MCF 10A (cell line): Measurements from ENCODE around the gene CCDC158. TPM values are rescaled to one million over a fixed set of nuclear protein-coding genes. Genes with fewer than 3 reads are reported as not detected.

Experiments used
- BruUV-seq: library from RNA; stranded (reverse); fragments of 400-500 nt; replicated peaks from 2 replicates; lab custom pipeline; 2021; lab: Mats Ljungman, UMichigan
- CTCF ChIA-PET: fragments of 300-600 bp; sonication (Branson Sonifier 250); formaldehyde crosslinking; extraction: SDS; loops from one replicate; lab custom pipeline; 2021; ENCODE audit warnings: antibody characterized with exemption, inconsistent platforms; lab: Yijun Ruan, JAX
- POLR2A ChIA-PET: fragments of 300-600, 350-650 bp; sonication (Branson Sonifier 250); formaldehyde crosslinking; extraction: SDS; loops from one replicate; lab custom pipeline; 2020; ENCODE audit warnings: antibody characterized with exemption, inconsistent platforms; lab: Yijun Ruan, JAX
- DNase-seq: peaks from one replicate; pipeline ENCODE4 v3.0.0-alpha.2; 2018; ENCODE audit not compliant: unreplicated experiment
- H3K27ac Mint-ChIP-seq: one replicate; pipeline ENCODE4 v1.8.0; 2022; ENCODE audit warnings: mild to moderate bottlenecking, low read depth, mixed read lengths; ENCODE audit not compliant: unreplicated experiment
- H3K27me3 Mint-ChIP-seq: one replicate; pipeline ENCODE4 v1.8.0; 2022; ENCODE audit warnings: mixed read lengths; ENCODE audit not compliant: insufficient read depth, unreplicated experiment
- H3K36me3 Mint-ChIP-seq: one replicate; pipeline ENCODE4 v1.8.0; 2022; ENCODE audit warnings: mild to moderate bottlenecking, moderate library complexity, mixed read lengths; ENCODE audit not compliant: insufficient read depth, unreplicated experiment
- H3K4me1 Mint-ChIP-seq: one replicate; pipeline ENCODE4 v1.8.0; 2022; ENCODE audit warnings: mixed read lengths; ENCODE audit not compliant: insufficient read depth, unreplicated experiment
- H3K4me3 Mint-ChIP-seq: one replicate; pipeline ENCODE4 v1.8.0; 2022; ENCODE audit warnings: mild to moderate bottlenecking, moderate library complexity, mixed read lengths; ENCODE audit not compliant: unreplicated experiment
- H3K9me3 Mint-ChIP-seq: one replicate; pipeline ENCODE4 v1.8.0; 2022; ENCODE audit warnings: mixed read lengths; ENCODE audit not compliant: unreplicated experiment
- intact Hi-C: fragments of 100-400 bp; cut with micrococcal nuclease; formaldehyde crosslinking; loops from 2 replicates; pipeline ENCODE4 v1.14.1; 2022
- total RNA-seq: library from RNA; stranded (reverse); gene quantifications from 2 replicates; pipeline ENCODE4 v1.2.3, GENCODE V29; 2022
- TF ChIP-seq, protein P1 (sequence below): fragments of 200-600 bp; IDR thresholded peaks from one replicate; pipeline ENCODE4 v1.8.0; 2022; ENCODE audit warnings: antibody characterized with exemption, mild to moderate bottlenecking; ENCODE audit not compliant: unreplicated experiment

CCDC158 gene
- total RNA-seq, 1 experiment from 2014 or later = not detected

DNA sequence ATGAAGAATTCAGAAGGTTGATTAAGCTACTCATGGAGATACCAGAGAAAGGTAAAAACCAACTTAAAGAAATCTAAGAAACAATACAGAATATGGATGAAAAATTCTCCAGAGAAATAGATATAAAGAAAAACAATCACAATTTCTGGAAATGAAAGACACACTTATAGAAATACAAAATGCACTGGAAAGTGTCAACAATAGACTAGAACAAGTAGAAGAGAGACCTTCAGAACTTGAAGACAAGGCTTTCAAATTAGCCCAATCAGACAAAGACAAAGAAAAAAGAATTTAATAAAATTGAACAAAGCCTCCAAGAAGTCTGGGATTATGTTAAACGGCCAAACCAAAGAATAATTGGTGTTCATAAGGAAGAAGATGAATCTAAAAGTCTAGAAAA, 104.8 kb downstream of the CCDC158 start:
- no TSS peak for BruUV-seq
- H3K36me3 Mint-ChIP-seq = peaks cover 8% of the 10 kb centered on the region
- ChIA-PET POLR2A (interaction anchor here (1.0 kb wide), 1 partner anchor 53 kb away, joined by 3 read pairs; no protein-coding TSS in a partner anchor), CTCF (interaction anchor here (0.7 to 1.0 kb wide), 3 partner anchors 67 to 115 kb away, joined by 3 to 5 read pairs (median 4); no protein-coding TSS in a partner anchor)
- H3K9me3 Mint-ChIP-seq = peaks cover 21% of the 10 kb centered on the region
- no peaks in the 10 kb centered on the region for H3K27me3 Mint-ChIP-seq
- no peak overlapping the region for H3K4me3 Mint-ChIP-seq
- TF ChIP-seq, protein P1, sequence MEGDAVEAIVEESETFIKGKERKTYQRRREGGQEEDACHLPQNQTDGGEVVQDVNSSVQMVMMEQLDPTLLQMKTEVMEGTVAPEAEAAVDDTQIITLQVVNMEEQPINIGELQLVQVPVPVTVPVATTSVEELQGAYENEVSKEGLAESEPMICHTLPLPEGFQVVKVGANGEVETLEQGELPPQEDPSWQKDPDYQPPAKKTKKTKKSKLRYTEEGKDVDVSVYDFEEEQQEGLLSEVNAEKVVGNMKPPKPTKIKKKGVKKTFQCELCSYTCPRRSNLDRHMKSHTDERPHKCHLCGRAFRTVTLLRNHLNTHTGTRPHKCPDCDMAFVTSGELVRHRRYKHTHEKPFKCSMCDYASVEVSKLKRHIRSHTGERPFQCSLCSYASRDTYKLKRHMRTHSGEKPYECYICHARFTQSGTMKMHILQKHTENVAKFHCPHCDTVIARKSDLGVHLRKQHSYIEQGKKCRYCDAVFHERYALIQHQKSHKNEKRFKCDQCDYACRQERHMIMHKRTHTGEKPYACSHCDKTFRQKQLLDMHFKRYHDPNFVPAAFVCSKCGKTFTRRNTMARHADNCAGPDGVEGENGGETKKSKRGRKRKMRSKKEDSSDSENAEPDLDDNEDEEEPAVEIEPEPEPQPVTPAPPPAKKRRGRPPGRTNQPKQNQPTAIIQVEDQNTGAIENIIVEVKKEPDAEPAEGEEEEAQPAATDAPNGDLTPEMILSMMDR = no peak
- no peak overlapping the region for H3K27ac Mint-ChIP-seq
- no peak for DNase-seq
- intact Hi-C loops = no loop called here
- no peaks in the 10 kb centered on the region for H3K4me1 Mint-ChIP-seq

DNA sequence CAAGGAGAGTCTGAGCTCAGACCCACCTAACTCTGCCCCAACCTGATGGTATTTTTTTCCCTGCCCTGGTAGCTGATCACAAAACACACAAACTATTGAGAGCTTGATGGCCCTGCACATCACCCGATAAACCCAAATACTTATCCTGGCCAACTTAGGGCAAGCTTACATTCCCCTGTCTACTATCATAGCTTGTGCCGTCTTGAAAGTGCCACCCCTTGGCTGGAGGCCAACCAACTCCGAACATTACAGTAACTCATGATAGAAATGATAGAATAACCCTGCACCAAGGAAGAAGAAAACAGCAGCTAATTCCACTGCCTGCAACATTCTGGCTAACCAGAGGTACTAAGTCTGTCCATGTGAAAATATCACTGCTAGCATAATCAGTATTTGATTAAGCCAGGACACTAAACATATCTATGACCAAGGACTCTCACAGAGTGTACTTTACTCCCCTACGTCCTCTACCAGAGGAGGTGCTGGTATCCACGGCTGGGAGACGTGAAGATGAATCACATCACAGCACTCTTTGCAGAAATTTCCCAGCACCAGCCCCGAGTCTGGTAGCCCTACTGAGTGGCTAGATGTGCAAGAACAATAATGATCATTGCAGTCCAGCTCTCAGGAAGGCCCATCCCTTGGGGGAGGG, 105.5 kb downstream of the CCDC158 start:
- Mint-ChIP-seq H3K27me3 (no peaks in the 10 kb centered on the region), H3K9me3 (peaks cover 14% of the 10 kb centered on the region), H3K27ac (no peak overlapping the region), H3K4me1 (no peaks in the 10 kb centered on the region), H3K4me3 (no peak overlapping the region), H3K36me3 (peaks cover 12% of the 10 kb centered on the region)
- BruUV-seq = no TSS peak
- TF ChIP-seq, protein P1 = no peak
- no peak for DNase-seq
- ChIA-PET CTCF (interaction anchor here (1.0 kb wide), 1 partner anchor 63 kb away, joined by 5 read pairs; no protein-coding TSS in a partner anchor), POLR2A (interaction anchor here (1.0 kb wide), 1 partner anchor 52 kb away, joined by 3 read pairs; no protein-coding TSS in a partner anchor)
- intact Hi-C loops = no loop called here

DNA sequence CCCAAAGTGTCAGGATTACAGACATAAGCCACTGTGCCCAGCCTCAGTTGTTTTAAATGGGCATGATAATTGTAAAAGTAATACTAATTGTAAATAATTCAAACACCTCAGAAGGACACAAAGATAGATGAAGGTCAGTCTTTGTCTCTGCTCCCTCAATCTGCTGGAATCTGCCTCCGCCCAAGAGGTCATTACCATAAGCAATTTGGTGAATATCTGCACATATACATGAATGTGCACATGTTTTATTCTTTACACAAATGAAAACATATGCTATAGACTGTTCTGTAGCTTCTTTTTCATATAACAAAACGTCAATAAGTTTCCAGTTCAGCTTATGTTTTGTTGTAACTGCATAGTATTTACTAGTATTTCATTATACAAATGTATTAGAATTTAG, 107.4 kb downstream of the CCDC158 start:
- Mint-ChIP-seq H3K4me1 (peaks cover 2% of the 10 kb centered on the region), H3K4me3 (no peak overlapping the region), H3K27me3 (no peaks in the 10 kb centered on the region), H3K36me3 (peaks cover 21% of the 10 kb centered on the region), H3K27ac (no peak overlapping the region), H3K9me3 (peaks cover 7% of the 10 kb centered on the region)
- TF ChIP-seq, protein P1 = no peak
- ChIA-PET CTCF (interaction anchor here (0.6 to 1.0 kb wide), 4 partner anchors 13 to 134 kb away, joined by 3 read pairs; no protein-coding TSS in a partner anchor), POLR2A (interaction anchor here (2.6 kb wide), 1 partner anchor 10 kb away, joined by 8 read pairs; no protein-coding TSS in a partner anchor)
- intact Hi-C loops = no loop called here
- DNase-seq = no peak
- BruUV-seq = no TSS peak

DNA sequence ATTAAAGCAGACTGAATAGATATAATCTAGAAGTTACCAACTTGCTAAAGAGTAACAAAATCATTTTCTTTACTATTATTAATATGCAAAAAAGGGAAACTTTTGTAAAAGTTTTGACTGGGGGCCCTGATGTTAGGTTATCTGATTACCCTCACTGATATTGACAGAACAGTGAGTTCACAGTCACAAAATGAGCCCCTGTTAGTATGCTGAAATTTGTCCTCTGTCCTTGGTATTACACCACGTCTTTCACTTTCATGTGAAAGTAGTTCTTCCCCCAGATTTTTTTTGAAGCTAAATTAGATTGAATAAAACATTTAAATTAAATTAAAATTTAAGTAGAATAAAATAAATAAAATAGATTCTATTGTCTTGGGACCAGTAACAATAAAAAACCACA, 108.5 kb downstream of the CCDC158 start:
- Mint-ChIP-seq H3K36me3 (peaks cover 21% of the 10 kb centered on the region), H3K9me3 (no peaks in the 10 kb centered on the region), H3K27me3 (no peaks in the 10 kb centered on the region), H3K27ac (no peak overlapping the region), H3K4me1 (peaks cover 4% of the 10 kb centered on the region), H3K4me3 (no peak overlapping the region)
- BruUV-seq = no TSS peak
- ChIA-PET CTCF (interaction anchor here (0.6 to 1.4 kb wide), 4 partner anchors 30 to 1470 kb away, joined by 3 to 4 read pairs (median 3); no protein-coding TSS in a partner anchor), POLR2A (interaction anchor here (0.7 to 2.6 kb wide), 4 partner anchors 11 to 1671 kb away, joined by 3 to 8 read pairs (median 3); no protein-coding TSS in a partner anchor)
- TF ChIP-seq, protein P1 = no peak
- no peak for DNase-seq
- intact Hi-C loops = no loop called here
